Measurements from ENCODE around the gene LRRC8E.
A peak's percentile ranks its signal among the peaks of the same experiment; 100 is the strongest.

LRRC8E gene

GRCh38 chr19:7868326-7868670, 20.0 kb upstream of the LRRC8E start:
- DNase-seq (ENCODE audit: low read depth), result no peak

DNA sequence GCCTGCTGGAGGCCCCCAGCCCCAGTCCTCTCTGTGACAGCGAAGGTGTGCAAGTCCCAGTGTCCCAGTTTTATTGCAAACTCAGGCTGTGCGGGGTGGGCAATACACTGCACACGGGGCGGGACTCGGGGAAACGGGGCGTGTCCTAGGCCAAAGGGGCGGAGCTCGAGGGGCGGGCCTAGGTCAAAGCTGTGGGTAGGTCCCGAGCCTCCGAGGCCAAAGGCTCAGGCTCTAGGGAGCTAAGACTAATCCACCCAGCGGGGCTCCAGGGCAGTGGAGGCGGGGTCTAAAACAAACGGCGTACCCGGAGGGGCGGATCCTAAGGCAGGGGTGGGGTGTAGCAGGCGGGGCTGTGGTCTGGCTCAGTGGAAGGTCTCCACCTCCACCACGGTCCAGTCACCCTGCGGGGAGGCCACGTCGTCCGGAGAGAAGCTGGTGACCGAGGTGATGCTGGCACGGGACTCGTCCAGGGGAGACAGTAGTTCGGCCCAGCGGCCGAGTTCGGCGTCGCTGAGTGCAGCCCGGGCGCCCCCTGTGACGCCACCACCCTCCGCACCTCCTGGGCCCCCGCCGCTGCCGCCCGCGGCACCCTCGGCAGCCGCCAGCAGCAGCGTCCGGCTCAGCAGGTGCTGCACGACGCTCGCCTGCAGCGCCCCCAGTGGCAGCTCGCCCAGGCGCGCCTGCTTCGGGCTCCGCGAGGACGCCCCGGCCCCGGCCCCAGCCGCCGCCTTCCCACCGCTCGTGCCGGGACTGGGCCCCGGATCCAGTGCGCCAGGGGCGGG, 19.4 kb upstream of the LRRC8E start:
- DNase-seq (ENCODE audit: low read depth), result peak; percentile 55

GRCh38 chr19:7869453-7869909, 18.8 kb upstream of the LRRC8E start:
- no peak for DNase-seq (ENCODE audit: low read depth)

DNA sequence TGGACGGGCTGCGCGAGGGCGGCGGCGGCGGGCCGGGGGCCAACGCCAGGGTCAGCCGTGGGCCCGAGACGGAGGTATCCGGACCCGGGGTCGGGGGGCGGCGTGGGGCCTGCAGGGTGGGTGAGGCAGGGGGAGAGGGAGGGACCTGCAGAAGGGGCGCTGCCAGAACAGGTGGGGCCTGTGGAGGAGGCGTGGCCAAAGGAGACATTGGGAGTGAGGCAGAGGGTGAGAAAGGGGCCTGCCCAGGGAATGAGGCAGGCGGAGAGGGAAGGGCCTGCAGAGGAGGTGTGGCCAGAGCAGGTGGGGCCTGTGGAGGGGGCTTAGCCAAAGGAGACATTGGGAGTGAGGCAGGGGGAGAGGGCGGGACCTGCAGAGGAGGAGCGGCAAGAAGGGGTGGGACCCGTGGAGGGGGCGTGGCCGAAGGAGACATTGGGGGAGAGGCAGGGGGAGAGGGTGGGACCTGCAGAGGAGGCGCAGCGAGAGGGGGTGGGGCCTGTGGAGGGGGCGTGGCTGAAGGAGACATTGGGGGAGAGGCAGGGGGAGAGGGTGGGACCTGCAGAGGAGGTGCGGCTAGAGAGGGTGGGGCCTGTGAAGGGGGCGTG, 18.3 kb upstream of the LRRC8E start:
- peak; percentile 2 for DNase-seq (ENCODE audit: low read depth)

DNA sequence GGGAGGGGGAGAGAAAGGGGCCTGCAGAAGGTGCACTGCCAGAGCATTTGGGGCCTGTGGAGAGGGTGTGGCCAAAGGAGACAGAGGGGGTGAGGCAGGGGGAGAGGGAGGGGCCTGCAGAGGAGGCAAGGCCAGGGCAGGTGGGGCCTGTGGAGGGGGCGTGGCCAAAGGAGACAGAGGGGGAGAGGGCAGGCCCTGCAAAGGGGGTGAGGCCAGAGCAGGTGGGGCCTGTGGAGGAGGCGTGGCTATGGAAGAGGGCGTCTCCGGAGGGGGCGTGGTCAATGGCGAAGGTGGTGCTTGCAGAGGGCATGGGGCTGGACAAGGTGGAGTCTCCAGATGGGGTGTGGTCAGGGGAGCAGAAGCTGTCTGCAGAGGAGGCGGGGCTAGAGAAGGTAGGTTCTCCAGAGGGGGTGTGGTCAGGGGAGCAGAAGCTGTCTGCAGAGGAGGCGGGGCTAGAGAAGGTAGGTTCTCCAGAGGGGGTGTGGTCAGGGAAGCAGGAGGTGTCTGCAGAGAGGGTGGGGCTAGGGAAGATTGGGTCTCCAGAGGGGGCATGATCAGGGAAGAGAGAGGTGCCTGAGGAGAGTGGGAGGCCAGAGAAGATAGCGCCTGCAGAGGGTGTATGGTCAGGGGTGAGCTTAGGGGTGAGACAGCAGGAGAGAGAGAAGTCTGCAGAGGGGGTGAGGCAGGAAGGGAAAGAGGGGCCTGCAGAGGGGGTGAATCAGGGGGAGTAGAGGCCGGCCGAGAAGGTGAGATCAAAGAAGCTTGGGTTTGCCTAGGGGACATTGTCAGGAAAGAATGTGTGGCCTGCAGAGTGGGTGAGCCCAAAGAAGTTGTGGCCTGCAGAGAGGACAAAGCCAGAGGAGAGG, 17.5 kb upstream of the LRRC8E start:
- DNase-seq (ENCODE audit: low read depth), result peak; percentile 2

DNA sequence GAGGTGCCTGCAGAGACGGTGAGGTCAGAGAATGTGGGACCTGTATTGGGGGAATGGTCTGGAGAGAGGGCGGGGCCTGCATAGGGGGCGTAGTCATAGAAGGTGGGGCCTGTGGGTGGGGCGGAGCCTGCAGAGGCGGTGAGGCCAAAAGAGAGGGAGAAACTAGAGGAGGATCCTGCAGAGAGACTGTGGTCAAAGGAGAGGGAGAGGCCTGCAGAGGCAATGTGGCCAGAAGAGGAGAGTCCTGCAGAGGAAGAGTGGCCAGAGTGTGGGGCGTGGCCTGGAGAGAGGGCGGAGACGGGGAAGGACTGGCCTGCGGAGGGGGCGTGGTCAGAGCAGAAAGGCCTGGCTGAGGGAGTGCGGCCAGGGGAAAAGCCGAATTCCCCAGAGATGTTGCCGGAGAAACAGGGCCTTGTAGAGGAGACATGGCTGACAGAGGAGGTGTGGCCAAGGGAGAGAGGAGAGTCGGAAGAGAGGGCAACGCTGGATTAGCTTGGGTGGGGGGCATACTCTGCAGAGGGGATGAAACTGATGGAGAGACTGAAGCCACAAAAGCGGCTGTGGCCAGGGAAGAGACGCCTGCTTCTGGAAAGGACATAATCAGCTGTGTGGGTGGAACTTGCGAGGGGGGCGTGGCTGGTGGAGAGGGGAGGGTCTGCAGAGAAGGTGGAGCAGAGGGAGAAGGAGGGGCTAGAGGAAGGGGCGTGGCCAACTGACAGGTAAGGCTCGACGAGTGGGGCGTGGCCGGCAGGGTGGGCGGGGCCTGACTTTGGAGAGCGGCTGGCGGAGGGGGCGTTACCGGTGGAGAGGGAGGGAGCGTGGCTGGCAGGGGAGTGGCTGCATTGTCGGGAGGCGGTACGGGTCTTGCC, 16.6 kb upstream of the LRRC8E start:
- peak; percentile 69 for DNase-seq (ENCODE audit: low read depth)

DNA sequence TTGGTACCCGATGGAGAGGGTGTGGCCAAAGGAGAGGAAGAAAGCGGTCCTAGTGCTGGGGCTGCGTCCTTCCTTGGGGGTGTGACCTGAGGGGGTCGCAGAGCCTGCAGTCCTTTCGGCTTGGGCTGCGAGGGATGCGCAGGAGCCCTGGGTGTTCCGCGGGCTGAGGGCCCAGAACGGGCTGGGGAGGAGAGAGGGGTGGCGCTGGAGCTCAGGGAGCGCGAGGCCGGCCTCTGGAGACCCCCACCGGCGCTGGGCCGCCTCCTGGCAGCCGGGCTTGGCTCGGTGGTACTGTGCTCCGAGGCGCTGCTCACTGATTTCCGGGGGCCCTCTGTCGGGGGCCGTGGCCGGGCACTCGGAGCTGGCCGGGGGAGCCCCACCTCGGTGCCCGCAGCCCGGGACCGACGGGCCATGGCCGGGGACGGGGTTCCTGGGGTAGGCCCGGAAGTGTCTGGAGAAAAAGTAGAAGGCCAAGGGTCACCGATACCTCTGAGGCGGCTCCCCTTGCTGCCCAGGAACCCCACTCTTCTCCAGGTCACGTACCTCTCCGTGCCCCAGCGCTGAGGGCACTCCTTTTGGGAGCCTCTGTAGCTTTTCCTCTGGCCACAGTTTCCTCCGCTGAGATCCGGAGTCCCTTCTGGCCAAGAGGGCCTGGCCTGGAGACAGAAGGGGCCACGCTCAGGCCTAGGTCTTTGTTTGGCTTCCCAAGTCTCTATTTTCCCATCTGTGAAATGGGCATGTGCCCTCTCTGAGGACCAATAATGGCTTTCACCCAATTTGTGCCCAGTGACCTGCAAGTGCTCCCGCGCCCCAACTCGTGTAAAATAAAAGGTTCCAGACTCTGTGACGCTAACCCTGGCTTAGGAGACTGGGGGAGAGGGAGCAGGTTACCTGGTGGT, 15.8 kb upstream of the LRRC8E start:
- DNase-seq (ENCODE audit: low read depth), result no peak

DNA sequence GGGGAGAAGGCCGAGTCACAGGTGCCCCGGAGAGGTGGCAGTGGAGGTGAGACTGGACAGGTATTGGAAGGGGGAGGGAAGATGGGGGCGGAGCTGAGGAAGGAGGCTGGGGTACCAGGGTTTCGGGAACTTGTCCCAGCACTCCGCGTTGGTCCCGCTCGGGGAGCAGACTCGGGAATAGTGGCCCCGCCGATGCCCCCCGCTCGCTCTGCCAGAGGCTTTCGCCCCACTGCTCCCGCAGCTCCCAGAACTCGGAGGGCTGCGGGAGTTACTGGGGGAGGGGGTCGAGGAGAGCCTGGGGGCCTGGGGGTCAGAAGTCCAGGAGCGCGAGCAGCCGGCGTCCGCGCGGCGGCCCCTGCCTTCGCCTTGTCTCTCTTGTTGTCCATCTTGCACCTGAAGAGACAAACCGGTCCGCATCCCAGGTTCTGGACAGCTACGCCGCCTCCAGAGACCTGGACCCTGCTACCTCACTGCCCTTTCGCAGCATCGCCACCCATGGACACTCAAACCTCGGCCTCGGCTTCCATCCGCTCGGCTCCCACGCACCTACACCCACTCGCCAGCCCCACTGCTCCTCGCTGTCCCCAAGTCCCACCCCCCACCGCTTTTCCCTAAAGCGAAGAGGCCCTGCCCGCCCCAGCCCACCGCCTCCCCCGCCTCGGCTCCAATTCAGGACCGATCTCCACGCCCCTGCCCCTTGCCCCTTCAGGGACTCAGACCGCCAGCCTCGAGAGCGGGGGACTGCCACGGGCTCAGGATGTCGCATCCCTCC, 14.8 kb upstream of the LRRC8E start:
- no peak for DNase-seq (ENCODE audit: low read depth)

DNA sequence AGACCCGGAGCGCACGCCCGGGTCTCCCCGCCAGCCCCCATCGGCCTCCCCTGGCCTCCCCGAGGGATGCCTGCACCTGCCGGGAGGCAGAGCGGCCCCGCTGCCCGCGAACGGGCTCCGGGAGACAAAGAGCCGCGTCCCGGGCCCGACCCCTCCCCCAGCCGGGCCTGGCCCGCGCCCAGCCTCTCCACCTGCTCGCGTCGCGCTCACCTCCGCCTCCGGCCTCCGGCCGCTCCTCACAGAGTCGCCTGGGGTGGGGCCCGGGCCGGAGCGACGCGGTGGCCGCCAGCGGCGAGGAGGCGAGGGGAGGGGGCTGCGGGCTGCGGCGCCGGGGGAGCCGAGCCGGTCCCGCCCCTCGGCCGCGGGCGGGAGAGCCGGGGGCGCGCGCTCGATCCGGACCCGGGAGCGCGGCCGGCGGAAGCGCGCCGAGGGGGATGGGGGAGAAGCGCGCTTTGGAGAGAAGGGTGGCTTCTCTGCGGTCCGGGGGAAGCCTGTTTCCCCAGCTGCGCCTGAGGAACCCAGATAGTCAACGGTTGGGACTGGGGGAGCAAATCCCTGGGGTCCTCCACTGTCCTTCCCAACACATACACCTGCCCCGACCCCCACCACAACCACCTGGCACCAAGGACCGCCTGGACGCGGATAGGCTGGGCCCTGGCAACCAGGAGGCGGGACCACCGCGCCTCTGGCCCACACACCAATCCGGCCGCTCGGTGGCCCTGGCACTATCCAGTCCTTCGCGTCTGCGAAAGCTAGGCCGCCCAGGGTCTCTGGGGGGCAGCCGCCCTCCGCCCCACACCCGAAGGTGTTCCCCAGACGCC, 14.0 kb upstream of the LRRC8E start, which contains the start of gene PRR36:
Gene PRR36, minus strand, starts transcription at position 315 of the 821 bp plus-strand sequence. CDS start 701 bp downstream, outside the sequence.
- DNase-seq (ENCODE audit: low read depth), result no peak

DNA sequence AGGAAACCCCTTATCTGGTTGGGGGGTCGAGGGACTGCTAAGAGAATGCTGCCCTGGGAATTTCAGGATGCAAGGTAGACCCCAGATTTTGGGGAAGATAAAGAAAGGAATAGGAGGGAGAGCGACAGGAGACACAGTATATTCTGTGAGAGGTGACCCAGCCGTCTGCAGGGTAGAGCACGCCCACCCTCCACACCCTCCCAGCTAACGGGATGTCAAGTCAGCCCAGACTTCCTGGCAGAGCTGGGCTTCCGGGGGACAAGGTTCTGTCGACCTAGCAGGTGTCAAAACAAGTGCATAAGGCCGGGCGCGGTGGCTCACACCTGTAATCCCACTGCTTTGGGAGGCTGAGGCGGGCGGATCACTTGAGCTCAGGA, 13.4 kb upstream of the LRRC8E start:
- DNase-seq (ENCODE audit: low read depth), result no peak

DNA sequence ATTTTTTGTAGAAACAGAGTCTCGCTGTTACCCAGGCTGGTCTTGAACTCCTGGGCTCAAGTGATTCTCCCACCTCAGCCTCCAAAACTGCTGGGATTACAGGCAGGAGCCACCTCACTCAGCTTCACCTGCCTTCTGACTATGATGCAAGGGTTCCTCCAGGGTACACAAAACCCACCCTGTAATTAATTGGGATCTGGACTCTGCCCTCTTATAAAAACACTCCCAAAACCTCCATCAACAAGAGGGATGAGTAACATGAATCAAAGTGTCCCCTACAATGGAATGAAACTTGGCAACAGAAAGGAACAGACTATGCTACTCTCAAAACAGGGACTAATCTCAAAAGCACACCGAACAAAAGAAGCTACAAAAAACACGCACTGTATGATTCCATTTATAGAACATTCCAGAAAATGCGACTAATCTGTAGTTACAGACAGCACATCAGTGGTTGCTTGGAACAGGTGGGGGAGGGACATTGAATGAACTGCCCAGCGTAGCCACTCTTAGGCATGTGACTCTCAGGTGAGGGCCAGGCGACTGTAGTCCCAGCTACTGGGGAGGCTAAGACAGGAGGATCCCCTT, 11.0 kb upstream of the LRRC8E start:
- no peak for DNase-seq (ENCODE audit: low read depth)

DNA sequence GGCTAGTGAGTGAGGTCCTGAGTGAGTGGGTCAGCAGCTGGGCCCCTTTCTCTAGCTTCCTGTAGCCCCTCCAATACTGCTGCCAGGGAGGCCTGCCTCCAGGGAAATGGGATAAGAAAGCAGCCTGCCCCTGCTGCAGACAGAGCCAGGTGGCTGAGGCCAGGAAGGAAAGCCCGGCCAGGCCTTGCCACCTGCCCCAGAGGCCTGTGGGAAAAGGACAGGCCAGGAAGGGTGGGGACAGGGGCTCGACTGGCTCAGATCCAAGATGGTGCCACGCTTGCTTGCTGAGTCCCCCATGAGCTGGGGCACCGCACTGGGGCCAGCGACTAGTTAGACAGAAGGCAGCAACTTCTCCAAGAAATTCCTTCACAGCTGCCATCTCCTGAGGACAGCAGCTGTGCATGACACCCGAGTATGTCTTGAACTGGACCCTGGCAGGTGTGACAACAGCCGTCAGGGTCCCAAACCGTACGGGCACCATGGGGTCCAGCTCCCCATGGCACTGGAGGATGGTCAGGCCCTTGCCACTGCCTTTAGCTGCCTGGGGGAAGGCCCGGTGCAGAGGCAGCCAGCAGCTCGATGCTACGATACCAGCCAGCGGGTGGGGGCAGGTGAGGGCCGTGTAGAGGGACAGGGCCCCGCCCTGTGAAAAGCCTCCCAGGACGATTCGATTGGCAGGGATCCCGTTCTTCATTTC, 9.1 kb upstream of the LRRC8E start:
- no peak for DNase-seq (ENCODE audit: low read depth)

DNA sequence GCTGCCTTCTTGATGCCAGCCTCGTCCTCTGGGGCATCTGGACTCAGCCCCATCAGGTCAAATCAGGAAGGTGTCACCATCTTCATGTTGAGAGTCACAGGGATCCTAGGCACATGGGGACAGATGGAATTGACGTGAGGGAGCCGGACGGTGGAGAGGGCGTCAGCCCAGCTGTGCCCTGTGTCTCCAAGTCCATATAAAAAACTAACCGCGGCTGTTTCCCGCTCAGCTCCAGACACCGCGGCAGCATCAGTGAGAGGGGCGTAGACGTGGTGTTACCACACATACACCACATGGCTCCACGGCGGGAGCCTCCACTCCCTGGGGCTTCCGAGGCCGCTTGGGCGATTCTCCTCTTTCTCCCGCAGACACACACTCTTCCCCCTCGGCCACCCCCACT, 8.5 kb upstream of the LRRC8E start:
- DNase-seq (ENCODE audit: low read depth), result no peak

DNA sequence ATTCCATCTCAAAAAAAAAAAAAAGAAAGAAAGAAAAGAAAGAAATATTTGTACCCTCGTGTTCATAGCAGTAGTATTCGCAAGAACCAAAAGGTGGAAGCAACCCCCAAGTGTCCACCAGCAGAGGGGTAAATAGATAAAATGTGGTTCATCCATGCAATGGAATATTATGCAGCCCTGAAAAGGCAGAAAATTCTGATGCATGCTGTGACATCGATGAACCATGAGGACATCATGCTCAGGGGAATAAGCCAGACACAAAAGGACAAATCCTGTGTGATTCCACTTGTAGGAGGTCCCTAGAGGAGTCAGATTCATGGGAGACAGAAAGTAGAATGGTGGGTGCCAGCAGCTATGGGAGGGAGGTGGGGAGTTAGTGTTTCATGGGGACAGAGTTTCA, 6.4 kb upstream of the LRRC8E start:
- DNase-seq (ENCODE audit: low read depth), result no peak

DNA sequence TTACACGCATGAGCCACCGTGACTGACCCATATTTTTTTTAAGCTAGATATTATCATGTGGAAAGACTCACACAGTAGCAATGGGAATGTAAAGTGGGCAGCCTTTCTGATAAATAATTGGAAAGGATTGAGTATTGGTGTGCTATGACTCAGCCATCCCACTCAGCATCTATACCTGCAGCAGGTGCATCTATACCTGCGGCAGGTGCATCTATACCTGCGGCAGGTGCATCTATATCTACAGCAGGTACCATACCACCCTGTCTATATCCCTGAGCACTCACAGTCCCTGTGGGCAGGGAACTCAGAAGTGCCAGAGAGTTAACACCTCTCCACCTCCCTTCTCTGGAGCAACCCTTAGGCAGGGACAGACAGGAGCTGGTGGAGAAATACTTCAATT, 5.2 kb upstream of the LRRC8E start:
- DNase-seq (ENCODE audit: low read depth), result no peak

DNA sequence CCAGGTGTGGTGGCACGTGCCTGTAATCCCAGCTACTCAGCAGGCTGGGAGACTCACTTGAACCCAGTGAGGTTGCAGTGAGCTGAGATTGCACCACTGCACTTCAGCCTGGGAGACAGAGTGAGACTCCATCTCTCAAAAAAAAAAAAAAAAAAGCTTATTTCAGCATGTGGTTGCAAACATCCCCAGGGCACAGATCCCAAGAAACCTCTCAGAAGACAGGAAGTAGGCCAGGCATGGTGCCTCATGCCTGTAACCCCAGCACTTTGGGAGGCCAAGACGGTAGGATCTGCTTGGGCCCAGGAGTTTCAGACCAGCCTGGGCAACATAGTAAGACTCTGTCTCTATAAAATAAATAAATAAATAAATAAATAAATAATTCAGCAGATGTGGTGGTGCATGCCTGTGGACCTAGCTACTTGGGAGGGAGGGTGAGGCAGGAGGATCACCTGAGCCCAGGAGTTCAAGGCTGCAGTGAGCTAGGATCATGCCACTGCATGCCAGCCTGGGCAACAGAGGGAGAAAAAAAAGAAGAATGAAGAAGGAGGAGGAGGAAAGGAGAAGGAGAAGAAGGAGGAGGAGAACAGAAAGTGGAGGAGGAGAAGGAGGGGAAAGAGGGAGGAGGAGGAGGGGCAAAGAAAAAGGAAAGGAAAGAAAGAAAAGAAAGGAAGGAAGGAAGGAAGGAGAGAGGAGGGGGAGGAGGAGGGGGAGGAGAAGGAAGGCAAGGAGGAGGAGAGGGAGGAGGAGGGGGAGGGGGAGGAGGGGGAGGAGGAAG, 4.3 kb upstream of the LRRC8E start:
- no peak for DNase-seq (ENCODE audit: low read depth)

DNA sequence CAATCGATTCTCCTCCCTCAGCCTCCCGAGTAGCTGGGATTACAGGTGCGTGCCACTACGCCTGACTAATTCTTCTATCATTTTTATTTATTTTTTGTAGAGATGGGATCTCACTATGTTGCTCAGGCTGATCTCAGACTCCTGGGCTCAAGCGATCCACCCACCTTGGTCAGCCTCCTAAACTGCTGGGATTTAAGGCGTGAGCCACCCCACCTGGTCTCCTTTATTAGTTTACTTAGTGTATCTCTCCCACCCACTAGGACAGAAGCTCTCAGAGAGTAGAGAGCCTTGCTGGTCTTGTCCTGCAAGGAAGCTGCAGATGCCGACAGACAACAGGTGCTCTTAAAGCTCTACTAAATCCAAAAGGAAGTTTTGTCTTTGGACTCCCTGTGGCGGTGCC, 2.5 kb upstream of the LRRC8E start:
- DNase-seq (ENCODE audit: low read depth), result no peak

Measured in HS-27A (cell line).